ENCODE measurements around the gene REX1BD.

REX1BD gene

DNA sequence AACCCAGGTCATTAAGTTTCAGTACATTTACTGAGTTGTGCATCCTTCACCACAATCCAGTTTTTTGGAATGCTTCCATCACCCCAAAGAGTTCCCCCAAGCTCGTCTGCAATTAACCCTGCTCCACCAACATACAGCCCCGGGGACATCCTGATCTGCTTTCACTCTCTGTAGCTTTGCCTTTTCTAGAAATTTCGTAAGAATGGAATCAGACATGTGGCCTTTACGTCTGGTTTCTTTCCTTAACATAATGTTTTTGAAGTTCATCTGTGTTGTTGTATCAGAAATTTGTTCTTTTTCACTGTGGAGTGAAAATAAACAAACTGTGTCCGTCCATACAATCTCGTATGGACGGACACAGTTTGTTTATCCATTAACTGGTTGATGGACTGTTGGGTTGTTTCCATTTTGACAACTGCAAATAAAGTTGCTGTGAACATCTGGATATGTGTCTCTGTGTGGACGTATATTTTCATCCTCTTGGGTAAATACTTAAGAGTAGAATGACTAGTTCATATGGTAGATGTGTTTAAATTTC is 51.2 kb downstream of the REX1BD start:
- no peaks in the 10 kb centered on the region for H3K9me3 ChIP-seq (ENCODE audit: control insufficient read depth, low read length)
- H3K9ac ChIP-seq = no peak overlapping the region
- TF ChIP-seq, protein P1, sequence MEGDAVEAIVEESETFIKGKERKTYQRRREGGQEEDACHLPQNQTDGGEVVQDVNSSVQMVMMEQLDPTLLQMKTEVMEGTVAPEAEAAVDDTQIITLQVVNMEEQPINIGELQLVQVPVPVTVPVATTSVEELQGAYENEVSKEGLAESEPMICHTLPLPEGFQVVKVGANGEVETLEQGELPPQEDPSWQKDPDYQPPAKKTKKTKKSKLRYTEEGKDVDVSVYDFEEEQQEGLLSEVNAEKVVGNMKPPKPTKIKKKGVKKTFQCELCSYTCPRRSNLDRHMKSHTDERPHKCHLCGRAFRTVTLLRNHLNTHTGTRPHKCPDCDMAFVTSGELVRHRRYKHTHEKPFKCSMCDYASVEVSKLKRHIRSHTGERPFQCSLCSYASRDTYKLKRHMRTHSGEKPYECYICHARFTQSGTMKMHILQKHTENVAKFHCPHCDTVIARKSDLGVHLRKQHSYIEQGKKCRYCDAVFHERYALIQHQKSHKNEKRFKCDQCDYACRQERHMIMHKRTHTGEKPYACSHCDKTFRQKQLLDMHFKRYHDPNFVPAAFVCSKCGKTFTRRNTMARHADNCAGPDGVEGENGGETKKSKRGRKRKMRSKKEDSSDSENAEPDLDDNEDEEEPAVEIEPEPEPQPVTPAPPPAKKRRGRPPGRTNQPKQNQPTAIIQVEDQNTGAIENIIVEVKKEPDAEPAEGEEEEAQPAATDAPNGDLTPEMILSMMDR (IDR thresholded peaks at IDR 0.05) = no peak
- peaks cover 4% of the 10 kb centered on the region for H3K4me1 ChIP-seq
- H3K79me2 ChIP-seq = peaks cover 21% of the 10 kb centered on the region
- no peak overlapping the region for H3K27ac ChIP-seq
- H3K4me2 ChIP-seq (ENCODE audit: low read length) = no peak overlapping the region
- H2AFZ ChIP-seq = no peak overlapping the region
- H3K4me3 ChIP-seq (ENCODE audit: low read depth, low read length) = no peak overlapping the region
- H3K27me3 ChIP-seq (ENCODE audit: control insufficient read depth, insufficient read depth, low read length) = no peaks in the 10 kb centered on the region
- no peaks in the 10 kb centered on the region for H3K36me3 ChIP-seq (ENCODE audit: control insufficient read depth, insufficient read depth, low read length)
